ENCODE measurements around the gene EDEM1.
A peak's percentile ranks its signal among the peaks of the same experiment; 100 is the strongest.
"Not testable (repeated sequence)": the region's sequence is repeated elsewhere in the genome, so short reads cannot be mapped to it uniquely, and the experiment has no call there.

Gene EDEM1

GRCh38 chr3:5232570-5232969 is 45.1 kb downstream of the EDEM1 start:
- DNase-seq (ENCODE audit: low spot score) = peak; percentile 46

- DNase-seq (ENCODE audit: low spot score) = no peak
Measured at GRCh38 chr3:5233026-5233425, 45.5 kb downstream of the EDEM1 start.

GRCh38 chr3:5235655-5236054 is 48.1 kb downstream of the EDEM1 start:
- no peak for DNase-seq (ENCODE audit: low spot score)

GRCh38 chr3:5238545-5238944 is 51.0 kb downstream of the EDEM1 start:
- no peak for DNase-seq (ENCODE audit: low spot score)

DNA sequence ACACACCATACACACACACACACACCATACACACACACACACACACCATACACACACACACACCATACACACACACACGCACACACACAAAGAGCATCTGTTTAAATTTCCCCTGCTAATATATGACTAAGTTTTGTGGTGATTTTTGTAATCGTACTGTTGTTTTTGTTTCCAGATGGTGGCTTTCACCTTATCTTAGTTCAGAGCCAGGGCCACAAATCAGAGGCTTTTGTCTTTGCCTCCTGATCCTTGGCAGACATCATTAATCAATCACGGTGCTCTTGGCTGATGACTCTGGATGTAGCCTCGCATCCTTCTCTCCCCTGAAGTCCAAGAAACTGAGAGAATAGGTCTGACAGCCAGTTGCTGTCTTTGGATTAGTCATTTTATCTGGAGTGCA is 52.1 kb downstream of the EDEM1 start:
- no peak for DNase-seq (ENCODE audit: low spot score)

GRCh38 chr3:5240740-5241139 is 53.2 kb downstream of the EDEM1 start:
- no peak for DNase-seq (ENCODE audit: low spot score)

DNA sequence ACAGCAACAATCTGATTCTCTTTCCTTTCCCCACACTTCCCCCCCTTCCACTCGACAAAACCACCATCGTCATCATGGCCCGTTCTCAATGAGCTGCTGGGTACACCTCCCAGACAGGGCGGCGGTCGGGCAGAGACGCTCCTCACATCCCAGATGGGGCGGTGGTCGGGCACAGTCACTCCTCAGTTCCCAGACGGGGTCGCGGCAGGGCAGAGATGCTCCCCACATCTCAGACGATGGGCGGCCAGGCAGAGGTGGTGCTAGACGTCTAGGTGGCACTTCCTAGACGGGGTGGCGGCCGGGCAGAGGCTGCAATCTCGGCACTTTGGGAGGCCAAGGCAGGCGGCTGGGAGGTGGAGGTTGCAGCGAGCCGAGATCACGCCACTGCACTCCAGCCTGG is 55.3 kb downstream of the EDEM1 start:
- DNase-seq (ENCODE audit: low spot score) = not testable (repeated sequence)

- no peak for DNase-seq (ENCODE audit: low spot score)
Measured at GRCh38 chr3:5245927-5246326, 58.4 kb downstream of the EDEM1 start.

GRCh38 chr3:5248822-5249221 is 61.3 kb downstream of the EDEM1 start:
- DNase-seq (ENCODE audit: low spot score) = no peak

DNA sequence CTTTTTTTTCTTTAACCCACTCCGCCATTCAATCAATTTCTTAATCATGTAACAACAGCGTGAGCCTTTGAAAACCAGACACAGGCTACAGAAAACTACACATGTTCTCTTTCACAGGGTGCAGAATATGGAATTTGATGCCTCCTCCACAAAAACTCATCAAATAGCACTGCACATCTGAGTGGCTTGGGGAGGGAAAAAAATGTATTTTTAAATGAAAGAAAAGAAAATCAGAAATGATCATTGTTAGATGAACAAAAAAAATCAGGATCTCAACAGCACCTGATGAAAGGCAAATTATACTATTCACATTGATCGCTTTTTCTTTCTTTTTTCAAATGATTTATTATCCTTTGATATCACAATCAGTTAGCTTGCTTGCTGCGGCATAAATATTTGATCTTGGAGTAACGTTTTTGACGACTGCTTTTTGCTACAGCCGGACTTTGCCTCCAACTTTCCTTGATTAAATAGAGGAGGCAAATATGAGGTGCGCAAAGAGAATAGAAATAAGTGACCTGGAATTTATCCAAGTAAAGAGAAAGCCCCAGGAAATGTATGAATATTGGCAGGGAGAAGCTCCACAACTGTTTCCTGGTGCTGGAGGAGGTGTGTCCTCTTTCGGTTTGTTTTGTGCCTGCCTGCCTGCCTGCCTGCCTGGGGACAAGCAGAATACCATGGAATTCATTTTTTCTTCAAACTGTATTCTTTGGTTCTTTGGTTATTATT is 63.1 kb downstream of the EDEM1 start:
- peak; percentile 44 for DNase-seq (ENCODE audit: low spot score)

DNA sequence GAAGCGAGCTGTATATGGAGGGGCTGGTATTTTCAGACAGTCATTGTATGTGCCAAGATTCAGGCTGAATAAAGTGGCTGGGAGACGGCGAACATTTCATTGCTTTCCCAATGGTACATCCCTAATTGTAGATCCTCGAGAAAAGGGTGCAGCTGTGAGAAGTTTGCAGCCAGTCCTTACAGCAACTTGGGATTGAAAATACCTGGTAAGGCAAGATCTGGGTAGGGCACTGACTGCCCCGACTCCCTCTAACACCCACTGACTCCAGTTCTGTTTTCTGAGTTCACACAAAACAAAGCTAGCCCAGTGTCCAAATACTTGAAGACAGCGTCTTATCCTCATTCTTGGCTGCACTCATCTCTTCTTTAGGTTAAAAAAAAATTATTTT is 63.7 kb downstream of the EDEM1 start:
- no peak for DNase-seq (ENCODE audit: low spot score)

- no peak for DNase-seq (ENCODE audit: low spot score)
Measured at GRCh38 chr3:5252131-5252530, 64.6 kb downstream of the EDEM1 start.

- no peak for DNase-seq (ENCODE audit: low spot score)
Measured at GRCh38 chr3:5254281-5255048, 67.0 kb downstream of the EDEM1 start.

DNA sequence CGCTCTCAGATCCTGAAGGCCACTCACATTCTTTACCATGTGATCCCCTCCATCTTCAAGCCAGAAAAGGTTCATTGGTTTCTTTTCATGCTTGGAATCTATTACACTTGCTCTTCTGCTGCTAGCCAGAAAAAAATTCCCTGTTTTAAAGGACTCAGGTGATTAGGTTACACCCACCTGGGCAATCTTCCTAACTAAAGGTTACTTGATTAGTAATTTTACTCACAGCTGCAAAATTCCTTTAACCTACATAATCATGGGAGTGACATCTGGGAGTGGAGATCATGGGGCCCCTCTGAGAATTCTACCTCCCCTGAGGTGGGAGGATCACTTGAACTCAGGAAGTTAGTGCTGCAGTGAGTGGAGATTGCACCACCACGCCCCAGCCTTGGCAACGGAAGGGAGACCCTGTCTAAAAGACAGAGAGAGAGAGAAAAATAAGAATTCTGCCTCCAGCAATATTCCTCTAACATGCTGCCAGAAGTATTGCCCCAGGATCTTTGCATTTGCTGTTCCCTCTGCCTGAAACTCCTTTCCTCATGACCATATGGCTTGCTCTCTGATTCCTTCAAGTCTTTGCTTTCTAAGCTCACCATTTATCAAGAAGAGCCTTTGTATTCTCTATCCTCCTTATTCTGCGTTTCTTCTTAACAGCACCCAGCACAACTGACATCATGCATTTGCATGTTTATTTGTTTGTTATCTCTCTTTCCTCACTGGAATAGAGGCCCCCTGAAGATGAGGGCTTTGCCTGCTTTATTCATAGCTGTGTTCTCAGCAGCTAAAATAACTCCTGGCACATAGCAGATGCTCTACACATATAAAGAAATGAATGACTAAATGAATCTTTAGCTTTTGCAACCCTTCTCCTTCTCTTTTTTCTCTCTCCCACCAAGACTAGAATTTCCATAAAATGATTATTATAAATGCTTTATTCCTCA is 68.2 kb downstream of the EDEM1 start:
- no peak for DNase-seq (ENCODE audit: low spot score)

DNA sequence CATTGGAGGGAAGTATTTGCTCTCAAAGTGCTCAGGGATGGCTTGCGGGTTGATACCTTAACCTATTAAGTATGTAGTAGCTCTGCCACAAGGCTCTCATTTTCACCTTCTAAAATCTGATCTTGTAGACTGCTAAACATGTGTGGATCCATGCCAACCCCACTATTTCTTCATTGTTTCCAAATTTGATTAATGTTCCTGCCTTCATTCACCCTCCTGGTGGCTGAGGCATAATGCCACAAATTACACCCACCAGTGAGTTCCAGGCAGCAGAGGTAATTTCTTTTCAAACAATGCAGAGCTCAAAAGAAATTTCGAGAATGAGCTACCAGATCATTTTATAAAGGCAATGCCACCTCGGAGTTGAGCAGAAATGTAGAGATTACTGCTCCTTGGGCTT is 71.0 kb downstream of the EDEM1 start:
- no peak for DNase-seq (ENCODE audit: low spot score)

DNA sequence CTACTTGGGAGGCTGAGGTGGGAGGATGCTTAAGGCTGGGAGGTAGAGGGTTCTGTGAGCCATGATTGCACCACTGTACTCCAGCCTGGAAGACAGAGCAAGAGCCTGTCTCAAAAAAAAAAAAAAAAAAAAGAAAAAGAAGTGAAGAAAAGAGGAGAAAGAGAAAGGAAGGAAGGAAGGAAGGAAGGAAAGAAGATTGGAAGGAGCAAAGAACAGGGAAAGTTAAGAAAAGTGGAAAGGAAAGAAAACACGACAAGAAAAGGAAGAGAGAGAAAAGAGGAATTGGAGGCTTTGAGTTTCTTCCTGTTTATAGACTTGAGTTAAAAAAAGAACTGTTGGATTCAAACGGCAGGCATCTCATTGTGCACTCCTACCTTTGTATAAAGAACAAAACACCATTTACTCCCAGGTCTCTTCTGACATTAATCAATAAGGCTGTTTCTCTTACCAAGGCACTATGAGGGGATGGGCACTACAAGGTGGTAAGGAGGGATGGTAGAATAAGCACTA is 73.5 kb downstream of the EDEM1 start:
- no peak for DNase-seq (ENCODE audit: low spot score)

DNA sequence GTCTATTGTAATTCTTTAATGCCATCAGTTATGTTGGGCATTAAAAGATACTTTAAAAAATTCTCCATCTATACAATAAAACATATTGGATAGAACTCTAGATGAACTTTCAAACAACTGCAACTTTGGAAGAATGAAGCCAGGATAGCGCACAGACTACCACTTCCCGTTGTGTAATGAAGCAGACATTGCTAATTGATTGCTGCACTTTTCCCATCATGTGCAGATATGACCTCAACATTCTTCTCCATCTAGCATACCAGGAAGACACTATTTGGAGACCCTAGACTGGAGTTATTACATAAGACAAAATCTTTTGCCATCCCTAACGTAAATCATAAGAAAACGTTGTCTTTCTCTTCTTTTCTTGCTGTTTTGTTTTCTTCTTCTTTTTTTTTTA is 75.0 kb downstream of the EDEM1 start:
- DNase-seq (ENCODE audit: low spot score) = no peak

- DNase-seq (ENCODE audit: low spot score) = no peak
Measured at GRCh38 chr3:5264093-5264600, 76.6 kb downstream of the EDEM1 start.

DNA sequence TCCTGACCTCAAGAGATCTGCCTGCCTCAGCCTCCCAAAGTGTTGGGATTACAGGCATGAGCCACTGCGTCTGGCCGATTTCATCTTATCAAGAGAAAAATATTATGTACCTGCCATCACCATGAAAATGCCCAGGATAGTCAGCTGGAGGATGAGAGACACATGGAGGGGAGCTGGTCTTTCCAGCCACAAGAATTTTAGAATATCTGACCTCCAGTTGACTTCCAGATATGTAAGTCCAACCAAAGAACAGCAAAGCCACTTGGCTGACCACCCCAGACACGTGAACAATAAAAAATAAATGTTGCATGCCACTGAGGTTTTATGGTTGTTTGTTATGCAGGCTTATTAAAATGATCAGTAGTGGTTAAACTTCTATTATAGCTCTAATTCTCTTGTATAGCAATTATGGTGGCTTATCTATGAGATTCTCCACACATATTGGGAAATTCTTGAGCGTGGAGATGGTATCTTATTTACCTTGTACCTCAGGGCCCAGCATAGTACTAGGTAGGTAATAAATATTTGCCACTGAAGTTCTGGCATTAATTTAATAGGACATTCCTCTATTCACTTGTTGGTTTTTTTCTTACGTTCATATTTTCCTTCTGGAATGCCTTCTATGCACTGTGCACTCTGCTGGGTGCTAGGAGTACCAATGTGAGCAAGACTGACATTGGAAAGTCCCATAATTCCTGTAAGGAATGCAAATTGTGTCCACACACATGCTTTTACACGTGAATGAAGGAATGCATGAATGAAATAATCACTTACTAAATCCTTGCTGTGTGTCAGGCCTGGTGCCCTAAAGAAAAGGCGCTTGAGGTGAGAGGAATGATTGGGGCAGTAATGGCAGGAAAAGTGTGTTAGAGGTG is 77.6 kb downstream of the EDEM1 start:
- no peak for DNase-seq (ENCODE audit: low spot score)

GRCh38 chr3:5267252-5267651 is 79.7 kb downstream of the EDEM1 start:
- no peak for DNase-seq (ENCODE audit: low spot score)

DNA sequence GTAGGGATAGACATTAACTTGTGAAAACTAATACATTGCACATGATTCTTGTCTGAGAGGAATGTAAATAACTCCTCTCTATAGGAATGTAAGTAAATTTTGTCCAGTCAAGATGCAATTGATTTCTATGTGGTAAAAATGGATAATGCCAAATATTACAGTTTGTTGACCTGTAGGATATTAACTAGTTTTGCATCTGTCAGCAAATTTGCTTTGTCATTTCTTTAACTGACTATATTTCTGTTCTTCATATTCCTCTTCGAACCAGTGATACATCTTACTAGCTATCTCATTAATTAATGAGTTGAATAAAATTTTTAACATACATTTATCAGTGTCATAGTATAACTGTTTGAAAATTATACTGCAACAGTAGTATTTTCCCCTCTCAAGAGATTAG is 80.4 kb downstream of the EDEM1 start:
- DNase-seq (ENCODE audit: low spot score) = no peak

Measured in HuH-7 (cell line).